Measurements from ENCODE around the gene KCNE1. TPM values are rescaled to one million over a fixed set of nuclear protein-coding genes. Genes with fewer than 3 reads are reported as not detected.

KCNE1 gene
- total and polyA plus RNA-seq, 2 of the 13 experiments (the other 11 are each of a cell fraction or from before 2014, with no cell fraction given), result 0.35 TPM; not detected in 1

DNA sequence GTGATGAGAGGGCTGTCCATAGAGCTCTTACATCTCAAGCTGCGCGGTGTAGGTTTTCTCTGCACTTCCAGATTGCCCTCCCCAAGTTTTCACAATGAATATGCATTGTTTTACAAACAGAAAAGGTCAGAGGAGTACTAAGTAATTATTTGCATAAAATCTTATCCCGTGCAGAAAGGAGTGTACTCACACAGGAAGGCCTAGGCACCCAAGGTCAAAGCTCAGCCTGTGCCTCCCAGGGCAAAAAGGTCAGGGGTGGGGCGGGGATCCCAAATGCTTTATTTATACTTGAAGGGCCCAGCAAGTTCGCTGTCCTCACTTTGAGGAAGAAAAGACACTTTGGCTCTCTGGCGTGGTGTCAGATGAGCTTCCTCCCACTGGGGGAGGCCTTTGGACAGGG is 10.3 kb upstream of the KCNE1 start (continued):
- TF ChIP-seq LCORL (IDR thresholded peaks at IDR 0.05) (no peak), LCORL (CRISPR knock-in tag; IDR thresholded peaks at IDR 0.05) (peak; percentile 47; the same call in 1 of the 2 replicates), GATAD1 (CRISPR knock-in tag; IDR thresholded peaks at IDR 0.05) (no peak), ZBTB42 (CRISPR knock-in tag; IDR thresholded peaks at IDR 0.05) (no peak)

DNA sequence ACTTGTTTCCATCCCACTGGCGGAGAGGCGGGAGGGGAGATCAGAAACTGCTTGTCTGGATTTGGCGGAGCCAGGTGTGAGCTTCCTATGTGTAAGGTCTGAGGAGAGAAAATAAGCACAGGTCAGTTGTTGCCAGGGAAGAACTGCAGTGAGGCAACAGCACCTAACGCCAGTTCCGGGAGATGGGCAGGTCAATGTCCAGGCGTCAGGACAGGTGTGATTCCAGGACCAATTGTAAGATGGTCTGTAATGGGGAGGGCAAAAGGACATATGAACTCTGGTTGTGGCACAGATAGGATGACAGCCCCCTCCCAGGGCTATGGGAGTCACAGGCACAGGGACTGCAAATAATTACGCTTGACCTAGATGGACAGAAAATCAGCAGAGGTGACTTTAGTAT is 9.6 kb upstream of the KCNE1 start:
- H3K4me1 ChIP-seq (ENCODE audit: insufficient read depth, low read length), result peaks cover 57% of the 10 kb centered on the region
- H3K9ac ChIP-seq (ENCODE audit: insufficient read depth, low read depth, low read length), result peak overlapping the region; percentile 38
- ATAC-seq (peak; percentile 18), DNase-seq (ENCODE audit: low spot score) (peak; percentile 33), FAIRE-seq (no peak)
- BruUV-seq (replicated peaks), result no TSS peak
- no peaks in the 10 kb centered on the region for H3K9me3 ChIP-seq (ENCODE audit: low read length)
- H3K4me2 ChIP-seq (ENCODE audit: low read depth, low read length), result peak overlapping the region; percentile 73
- WGBS (ENCODE audit: low lambda C conversion rate), result 74% methylated on average over 7 of the region's 7 CpGs
- intact Hi-C loops (cut with micrococcal nuclease; ENCODE audit: unreplicated experiment) (loop anchor here (5.0 kb wide), 1 partner anchor 81 kb away; no protein-coding TSS in a partner anchor), in situ Hi-C loops (cut with HindIII; ENCODE audit: extremely low pct_ligation_motif_present, low pct_unique_long_range_greater_than_20kb) (no loop called here)
- H3K4me3 ChIP-seq (replicated peaks in 1 of 3; ENCODE audit: insufficient read depth in 1 of 3, low read depth in 2 of 3, low read length in 3 of 3), result peak overlapping the region in 2 of 3 experiments; percentile 4 to 57; a peak in 2 of 6 replicates
- peak overlapping the region; percentile 85 for H3K27ac ChIP-seq (ENCODE audit: extremely low read length, insufficient read depth, low read length)
- H2AFZ ChIP-seq (ENCODE audit: low read length), result no peak overlapping the region
- CTCF ChIA-PET (ENCODE audit: low intra/inter-chr PET ratio, low total read pairs), result no interaction called here
- H4K20me1 ChIP-seq (ENCODE audit: insufficient read depth, low read length), result peaks cover 5% of the 10 kb centered on the region; the same call in 1 of the 2 replicates
- H3K36me3 ChIP-seq (replicated peaks in 1 of 2; ENCODE audit: control insufficient read depth in 1 of 2, insufficient read depth in 2 of 2, low read length in 2 of 2), result peaks cover 9 to 37% of the 10 kb centered on the region in 2 experiments
- no peaks in the 10 kb centered on the region for H3K27me3 ChIP-seq (ENCODE audit: control insufficient read depth in 1 of 2, insufficient read depth in 2 of 2, low read length in 2 of 2)
- POLR2A ChIA-PET, result interaction anchor here (1.0 to 6.7 kb wide), 7 partner anchors 12 to 367 kb away, joined by 3 to 120 read pairs (median 4); no protein-coding TSS in a partner anchor
- H3K79me2 ChIP-seq (ENCODE audit: insufficient read depth, low read length), result peaks cover 18% of the 10 kb centered on the region
- TF ChIP-seq RFXAP (CRISPR knock-in tag; IDR thresholded peaks at IDR 0.05; ENCODE audit: borderline replicate concordance), result peak; percentile 96
- TF ChIP-seq RFXANK (CRISPR knock-in tag; IDR thresholded peaks at IDR 0.05), result peak; percentile 94
- 0 out of 2 replicates have a peak, but pooled peaks have one; percentile 18 for TF ChIP-seq HOXA3 (CRISPR knock-in tag; IDR thresholded peaks at IDR 0.05)
- TF ChIP-seq, protein P1, sequence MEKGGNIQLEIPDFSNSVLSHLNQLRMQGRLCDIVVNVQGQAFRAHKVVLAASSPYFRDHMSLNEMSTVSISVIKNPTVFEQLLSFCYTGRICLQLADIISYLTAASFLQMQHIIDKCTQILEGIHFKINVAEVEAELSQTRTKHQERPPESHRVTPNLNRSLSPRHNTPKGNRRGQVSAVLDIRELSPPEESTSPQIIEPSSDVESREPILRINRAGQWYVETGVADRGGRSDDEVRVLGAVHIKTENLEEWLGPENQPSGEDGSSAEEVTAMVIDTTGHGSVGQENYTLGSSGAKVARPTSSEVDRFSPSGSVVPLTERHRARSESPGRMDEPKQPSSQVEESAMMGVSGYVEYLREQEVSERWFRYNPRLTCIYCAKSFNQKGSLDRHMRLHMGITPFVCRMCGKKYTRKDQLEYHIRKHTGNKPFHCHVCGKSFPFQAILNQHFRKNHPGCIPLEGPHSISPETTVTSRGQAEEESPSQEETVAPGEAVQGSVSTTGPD (CRISPR knock-in tag; IDR thresholded peaks at IDR 0.05), result no peak
- TF ChIP-seq, protein P2, sequence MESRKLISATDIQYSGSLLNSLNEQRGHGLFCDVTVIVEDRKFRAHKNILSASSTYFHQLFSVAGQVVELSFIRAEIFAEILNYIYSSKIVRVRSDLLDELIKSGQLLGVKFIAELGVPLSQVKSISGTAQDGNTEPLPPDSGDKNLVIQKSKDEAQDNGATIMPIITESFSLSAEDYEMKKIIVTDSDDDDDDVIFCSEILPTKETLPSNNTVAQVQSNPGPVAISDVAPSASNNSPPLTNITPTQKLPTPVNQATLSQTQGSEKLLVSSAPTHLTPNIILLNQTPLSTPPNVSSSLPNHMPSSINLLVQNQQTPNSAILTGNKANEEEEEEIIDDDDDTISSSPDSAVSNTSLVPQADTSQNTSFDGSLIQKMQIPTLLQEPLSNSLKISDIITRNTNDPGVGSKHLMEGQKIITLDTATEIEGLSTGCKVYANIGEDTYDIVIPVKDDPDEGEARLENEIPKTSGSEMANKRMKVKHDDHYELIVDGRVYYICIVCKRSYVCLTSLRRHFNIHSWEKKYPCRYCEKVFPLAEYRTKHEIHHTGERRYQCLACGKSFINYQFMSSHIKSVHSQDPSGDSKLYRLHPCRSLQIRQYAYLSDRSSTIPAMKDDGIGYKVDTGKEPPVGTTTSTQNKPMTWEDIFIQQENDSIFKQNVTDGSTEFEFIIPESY (CRISPR knock-in tag; IDR thresholded peaks at IDR 0.05), result peak; percentile 37; the same call in 1 of the 2 replicates
- peak; percentile 38; the same call in 1 of the 2 replicates for TF ChIP-seq HNF4A (CRISPR knock-in tag; IDR thresholded peaks at IDR 0.05)
- peak; percentile 97 for TF ChIP-seq RFX5 (IDR thresholded peaks at IDR 0.05; ENCODE audit: low read depth, low read length)
- TF ChIP-seq CREB1 (IDR thresholded peaks at IDR 0.05), result no peak
- TF ChIP-seq CREB1 (CRISPR knock-in tag; IDR thresholded peaks at IDR 0.05), result 0 out of 2 replicates have a peak, but pooled peaks have one; percentile 34
- TF ChIP-seq, protein P3, sequence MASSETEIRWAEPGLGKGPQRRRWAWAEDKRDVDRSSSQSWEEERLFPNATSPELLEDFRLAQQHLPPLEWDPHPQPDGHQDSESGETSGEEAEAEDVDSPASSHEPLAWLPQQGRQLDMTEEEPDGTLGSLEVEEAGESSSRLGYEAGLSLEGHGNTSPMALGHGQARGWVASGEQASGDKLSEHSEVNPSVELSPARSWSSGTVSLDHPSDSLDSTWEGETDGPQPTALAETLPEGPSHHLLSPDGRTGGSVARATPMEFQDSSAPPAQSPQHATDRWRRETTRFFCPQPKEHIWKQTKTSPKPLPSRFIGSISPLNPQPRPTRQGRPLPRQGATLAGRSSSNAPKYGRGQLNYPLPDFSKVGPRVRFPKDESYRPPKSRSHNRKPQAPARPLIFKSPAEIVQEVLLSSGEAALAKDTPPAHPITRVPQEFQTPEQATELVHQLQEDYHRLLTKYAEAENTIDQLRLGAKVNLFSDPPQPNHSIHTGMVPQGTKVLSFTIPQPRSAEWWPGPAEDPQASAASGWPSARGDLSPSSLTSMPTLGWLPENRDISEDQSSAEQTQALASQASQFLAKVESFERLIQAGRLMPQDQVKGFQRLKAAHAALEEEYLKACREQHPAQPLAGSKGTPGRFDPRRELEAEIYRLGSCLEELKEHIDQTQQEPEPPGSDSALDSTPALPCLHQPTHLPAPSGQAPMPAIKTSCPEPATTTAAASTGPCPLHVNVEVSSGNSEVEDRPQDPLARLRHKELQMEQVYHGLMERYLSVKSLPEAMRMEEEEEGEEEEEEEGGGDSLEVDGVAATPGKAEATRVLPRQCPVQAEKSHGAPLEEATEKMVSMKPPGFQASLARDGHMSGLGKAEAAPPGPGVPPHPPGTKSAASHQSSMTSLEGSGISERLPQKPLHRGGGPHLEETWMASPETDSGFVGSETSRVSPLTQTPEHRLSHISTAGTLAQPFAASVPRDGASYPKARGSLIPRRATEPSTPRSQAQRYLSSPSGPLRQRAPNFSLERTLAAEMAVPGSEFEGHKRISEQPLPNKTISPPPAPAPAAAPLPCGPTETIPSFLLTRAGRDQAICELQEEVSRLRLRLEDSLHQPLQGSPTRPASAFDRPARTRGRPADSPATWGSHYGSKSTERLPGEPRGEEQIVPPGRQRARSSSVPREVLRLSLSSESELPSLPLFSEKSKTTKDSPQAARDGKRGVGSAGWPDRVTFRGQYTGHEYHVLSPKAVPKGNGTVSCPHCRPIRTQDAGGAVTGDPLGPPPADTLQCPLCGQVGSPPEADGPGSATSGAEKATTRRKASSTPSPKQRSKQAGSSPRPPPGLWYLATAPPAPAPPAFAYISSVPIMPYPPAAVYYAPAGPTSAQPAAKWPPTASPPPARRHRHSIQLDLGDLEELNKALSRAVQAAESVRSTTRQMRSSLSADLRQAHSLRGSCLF (CRISPR knock-in tag; IDR thresholded peaks at IDR 0.05; ENCODE audit: borderline replicate concordance), result no peak
- no peak for TF ChIP-seq ZNF556 (CRISPR knock-in tag; IDR thresholded peaks at IDR 0.05; ENCODE audit: borderline replicate concordance)
